ENCODE results near the gene EEFSEC. TPM values are rescaled to one million over a fixed set of nuclear protein-coding genes. Genes with fewer than 3 reads are reported as not detected.

Gene EEFSEC
- total and polyA plus RNA-seq, 2 experiments from 2014 or later: 10.1 to 16.2 TPM

- no peaks in the 10 kb centered on the region for H3K9me2 ChIP-seq (ENCODE audit: insufficient read depth)
- H3K36me3 ChIP-seq (ENCODE audit: insufficient read depth): no peaks in the 10 kb centered on the region
- no peak overlapping the region for H3K27ac ChIP-seq (ENCODE audit: low read depth)
- no peaks in the 10 kb centered on the region for H4K20me1 ChIP-seq (replicated peaks; ENCODE audit: insufficient read depth)
- Mint-ChIP-seq H3K27ac (no peak overlapping the region), H3K27me3 (ENCODE audit: insufficient read depth, low read depth, poor library complexity) (peaks cover 35% of the 10 kb centered on the region), H3K4me1 (peaks cover 23% of the 10 kb centered on the region), H3K36me3 (ENCODE audit: low read depth) (no peaks in the 10 kb centered on the region; the same call in 2 of the 3 replicates), H3K9me3 (no peaks in the 10 kb centered on the region; the same call in 2 of the 3 replicates), H3K4me3 (no peak overlapping the region)
- no peak overlapping the region for H3K4me3 ChIP-seq
- TF ChIP-seq, protein P1, sequence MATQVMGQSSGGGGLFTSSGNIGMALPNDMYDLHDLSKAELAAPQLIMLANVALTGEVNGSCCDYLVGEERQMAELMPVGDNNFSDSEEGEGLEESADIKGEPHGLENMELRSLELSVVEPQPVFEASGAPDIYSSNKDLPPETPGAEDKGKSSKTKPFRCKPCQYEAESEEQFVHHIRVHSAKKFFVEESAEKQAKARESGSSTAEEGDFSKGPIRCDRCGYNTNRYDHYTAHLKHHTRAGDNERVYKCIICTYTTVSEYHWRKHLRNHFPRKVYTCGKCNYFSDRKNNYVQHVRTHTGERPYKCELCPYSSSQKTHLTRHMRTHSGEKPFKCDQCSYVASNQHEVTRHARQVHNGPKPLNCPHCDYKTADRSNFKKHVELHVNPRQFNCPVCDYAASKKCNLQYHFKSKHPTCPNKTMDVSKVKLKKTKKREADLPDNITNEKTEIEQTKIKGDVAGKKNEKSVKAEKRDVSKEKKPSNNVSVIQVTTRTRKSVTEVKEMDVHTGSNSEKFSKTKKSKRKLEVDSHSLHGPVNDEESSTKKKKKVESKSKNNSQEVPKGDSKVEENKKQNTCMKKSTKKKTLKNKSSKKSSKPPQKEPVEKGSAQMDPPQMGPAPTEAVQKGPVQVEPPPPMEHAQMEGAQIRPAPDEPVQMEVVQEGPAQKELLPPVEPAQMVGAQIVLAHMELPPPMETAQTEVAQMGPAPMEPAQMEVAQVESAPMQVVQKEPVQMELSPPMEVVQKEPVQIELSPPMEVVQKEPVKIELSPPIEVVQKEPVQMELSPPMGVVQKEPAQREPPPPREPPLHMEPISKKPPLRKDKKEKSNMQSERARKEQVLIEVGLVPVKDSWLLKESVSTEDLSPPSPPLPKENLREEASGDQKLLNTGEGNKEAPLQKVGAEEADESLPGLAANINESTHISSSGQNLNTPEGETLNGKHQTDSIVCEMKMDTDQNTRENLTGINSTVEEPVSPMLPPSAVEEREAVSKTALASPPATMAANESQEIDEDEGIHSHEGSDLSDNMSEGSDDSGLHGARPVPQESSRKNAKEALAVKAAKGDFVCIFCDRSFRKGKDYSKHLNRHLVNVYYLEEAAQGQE (IDR thresholded peaks at IDR 0.05; ENCODE audit: unreplicated experiment): no peak
- no peak for TF ChIP-seq ZNF462 (CRISPR knock-in tag; IDR thresholded peaks at IDR 0.05)
- TF ChIP-seq NANOG (IDR thresholded peaks at IDR 0.05; ENCODE audit: borderline replicate concordance): no peak
- TF ChIP-seq, protein P2, sequence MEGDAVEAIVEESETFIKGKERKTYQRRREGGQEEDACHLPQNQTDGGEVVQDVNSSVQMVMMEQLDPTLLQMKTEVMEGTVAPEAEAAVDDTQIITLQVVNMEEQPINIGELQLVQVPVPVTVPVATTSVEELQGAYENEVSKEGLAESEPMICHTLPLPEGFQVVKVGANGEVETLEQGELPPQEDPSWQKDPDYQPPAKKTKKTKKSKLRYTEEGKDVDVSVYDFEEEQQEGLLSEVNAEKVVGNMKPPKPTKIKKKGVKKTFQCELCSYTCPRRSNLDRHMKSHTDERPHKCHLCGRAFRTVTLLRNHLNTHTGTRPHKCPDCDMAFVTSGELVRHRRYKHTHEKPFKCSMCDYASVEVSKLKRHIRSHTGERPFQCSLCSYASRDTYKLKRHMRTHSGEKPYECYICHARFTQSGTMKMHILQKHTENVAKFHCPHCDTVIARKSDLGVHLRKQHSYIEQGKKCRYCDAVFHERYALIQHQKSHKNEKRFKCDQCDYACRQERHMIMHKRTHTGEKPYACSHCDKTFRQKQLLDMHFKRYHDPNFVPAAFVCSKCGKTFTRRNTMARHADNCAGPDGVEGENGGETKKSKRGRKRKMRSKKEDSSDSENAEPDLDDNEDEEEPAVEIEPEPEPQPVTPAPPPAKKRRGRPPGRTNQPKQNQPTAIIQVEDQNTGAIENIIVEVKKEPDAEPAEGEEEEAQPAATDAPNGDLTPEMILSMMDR (conservative IDR thresholded peaks at IDR 0.05; ENCODE audit: low read depth in 2 of 2): no peak
- TF ChIP-seq JUNB (IDR thresholded peaks at IDR 0.05; ENCODE audit: unreplicated experiment): no peak
- no peak for TF ChIP-seq EZH2phosphoT487 (IDR thresholded peaks at IDR 0.05; ENCODE audit: unreplicated experiment)
- no peak for TF ChIP-seq EZH2 (IDR thresholded peaks at IDR 0.05; ENCODE audit: low read depth, unreplicated experiment)
- TF ChIP-seq, protein P3, sequence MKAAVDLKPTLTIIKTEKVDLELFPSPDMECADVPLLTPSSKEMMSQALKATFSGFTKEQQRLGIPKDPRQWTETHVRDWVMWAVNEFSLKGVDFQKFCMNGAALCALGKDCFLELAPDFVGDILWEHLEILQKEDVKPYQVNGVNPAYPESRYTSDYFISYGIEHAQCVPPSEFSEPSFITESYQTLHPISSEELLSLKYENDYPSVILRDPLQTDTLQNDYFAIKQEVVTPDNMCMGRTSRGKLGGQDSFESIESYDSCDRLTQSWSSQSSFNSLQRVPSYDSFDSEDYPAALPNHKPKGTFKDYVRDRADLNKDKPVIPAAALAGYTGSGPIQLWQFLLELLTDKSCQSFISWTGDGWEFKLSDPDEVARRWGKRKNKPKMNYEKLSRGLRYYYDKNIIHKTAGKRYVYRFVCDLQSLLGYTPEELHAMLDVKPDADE (IDR thresholded peaks at IDR 0.05): no peak
- TF ChIP-seq CREB1 (CRISPR knock-in tag; IDR thresholded peaks at IDR 0.05; ENCODE audit: low read depth): no peak
- TF ChIP-seq ZNF331 (CRISPR knock-in tag; IDR thresholded peaks at IDR 0.05; ENCODE audit: low read depth): no peak
- TF ChIP-seq POLR2AphosphoS5 (IDR thresholded peaks at IDR 0.05; ENCODE audit: low read depth): no peak
- TF ChIP-seq STAT1 (IDR thresholded peaks at IDR 0.05; ENCODE audit: unreplicated experiment): no peak
- TF ChIP-seq ZNF114 (CRISPR knock-in tag; IDR thresholded peaks at IDR 0.05): no peak
- no peaks in the 10 kb centered on the region for H3K79me2 ChIP-seq (replicated peaks; ENCODE audit: insufficient read depth)
- H2AFZ ChIP-seq: no peak overlapping the region
- no peak overlapping the region for H3K4me2 ChIP-seq
- DNase-seq (ENCODE audit: low spot score): no peak
- H3K27me3 ChIP-seq (ENCODE audit: insufficient read depth): peaks cover 31% of the 10 kb centered on the region
- no peak for ATAC-seq
- peaks cover 8% of the 10 kb centered on the region for H3K4me1 ChIP-seq (ENCODE audit: insufficient read depth)
- H3F3A ChIP-seq (replicated peaks; ENCODE audit: low read depth): no peaks in the 10 kb centered on the region
Measured at GRCh38 chr3:128423525-128424147, 270.4 kb downstream of the EEFSEC start.
